ENCODE results near the gene SLC6A16. TPM values are rescaled to one million over a fixed set of nuclear protein-coding genes. Genes with fewer than 3 reads are reported as not detected.

SLC6A16 gene
- total and polyA plus RNA-seq, 11 donors, result 0.27 to 1.3 (median 0.40) TPM

- DNase-seq, result peak; percentile 68 to 78 (median 73)
- 12 to 20% (median 14%) methylated on average over 30 of the region's 30 CpGs for WGBS, 4 donors
- intact Hi-C loops (cut with DNase I), result no loop called here
- peak; percentile 36 to 63 (median 52) for ATAC-seq
- Histone ChIP-seq H3K36me3 (peaks cover 0 to 44% (median 28%) of the 10 kb centered on the region in 9 donors), H3K27ac (peak overlapping the region in 10 of 12 donors; percentile 62 to 89 (median 78)), H3K9me3 (no peaks in the 10 kb centered on the region), H3K27me3 (no peaks in the 10 kb centered on the region), H3K4me1 (peaks cover 0 to 57% (median 21%) of the 10 kb centered on the region in 12 donors), H3K4me3 (peak overlapping the region; percentile 14 to 60 (median 50))
- TF ChIP-seq POLR2A (IDR thresholded peaks at IDR 0.05) (no peak), CTCF (IDR thresholded peaks at IDR 0.05) (no peak)
Measured at GRCh38 chr19:49338691-49339300, 13.8 kb upstream of the SLC6A16 start.

GRCh38 chr19:49338023-49338677 lies 13.2 kb upstream of the SLC6A16 start:
- Histone ChIP-seq H3K27ac (peak overlapping the region in 1 of 12 donors; percentile 89), H3K27me3 (no peaks in the 10 kb centered on the region), H3K4me1 (peaks cover 0 to 64% (median 21%) of the 10 kb centered on the region in 12 donors), H3K9me3 (no peaks in the 10 kb centered on the region), H3K36me3 (peaks cover 0 to 43% (median 23%) of the 10 kb centered on the region in 9 donors), H3K4me3 (peak overlapping the region in 5 of 12 donors; percentile 52 to 60 (median 55))
- ATAC-seq (no peak), DNase-seq (peak in 1 of 5 donors; percentile 19)
- WGBS, 4 donors, result 41 to 57% (median 46%) methylated on average over 33 to 34 of the region's 34 CpGs
- TF ChIP-seq POLR2A (IDR thresholded peaks at IDR 0.05), result no peak
- no peak for TF ChIP-seq CTCF (IDR thresholded peaks at IDR 0.05)
- intact Hi-C loops (cut with DNase I), result no loop called here

GRCh38 chr19:49337267-49338022 lies 12.5 kb upstream of the SLC6A16 start:
- intact Hi-C loops (cut with DNase I), result no loop called here
- ATAC-seq, result no peak
- Histone ChIP-seq H3K36me3 (peaks cover 0 to 36% (median 16%) of the 10 kb centered on the region in 9 donors), H3K4me1 (peaks cover 0 to 69% (median 21%) of the 10 kb centered on the region in 12 donors), H3K27me3 (no peaks in the 10 kb centered on the region), H3K4me3 (no peak overlapping the region), H3K27ac (peak overlapping the region in 1 of 12 donors; percentile 89), H3K9me3 (no peaks in the 10 kb centered on the region)
- DNase-seq, result peak in 1 of 5 donors; percentile 4
- TF ChIP-seq POLR2A (IDR thresholded peaks at IDR 0.05), result no peak
- no peak for TF ChIP-seq CTCF (IDR thresholded peaks at IDR 0.05)
- WGBS, 4 donors, result 83 to 85% (median 85%) methylated on average over 18 to 19 of the region's 19 CpGs

Data from heart left ventricle (tissue), 16 donors.